Measurements from ENCODE around the gene CDC42EP2. TPM values are rescaled to one million over a fixed set of nuclear protein-coding genes. Genes with fewer than 3 reads are reported as not detected.

Gene CDC42EP2
- total and polyA plus RNA-seq, 2 of the 13 experiments (the other 11 are each of a cell fraction or from before 2014, with no cell fraction given), result 2.3 to 7.1 TPM

DNA sequence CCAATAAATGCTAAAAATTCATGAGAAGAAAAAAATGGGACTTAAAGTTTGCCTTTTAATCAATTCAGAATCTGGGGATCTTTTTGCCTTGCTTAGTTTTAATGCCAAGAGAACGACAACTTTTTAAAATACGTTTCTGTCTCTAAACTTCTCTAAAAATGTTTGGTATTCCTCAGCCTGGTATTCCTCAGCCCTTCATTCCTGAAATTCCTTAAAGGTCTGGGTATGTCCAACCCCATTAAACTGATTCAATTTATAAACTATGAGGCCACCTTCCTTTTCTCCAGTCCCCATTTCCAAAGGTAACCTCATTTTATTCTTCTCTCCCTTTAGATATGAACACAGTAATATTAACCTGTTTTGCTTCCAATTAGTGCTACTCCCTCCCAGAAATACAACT is 36.3 kb upstream of the CDC42EP2 start:
- ChIA-PET CTCF (ENCODE audit: low intra/inter-chr PET ratio, low total read pairs) (no interaction called here), POLR2A (interaction anchor here (2.1 to 2.2 kb wide), 2 partner anchors 36 to 55 kb away, joined by 4 to 13 read pairs; partner anchors contain the start of genes CDC42EP2 and DPF2)
- no peak overlapping the region for H3K4me3 ChIP-seq (replicated peaks in 1 of 3; ENCODE audit: insufficient read depth in 1 of 3, low read depth in 2 of 3, low read length in 3 of 3)
- ATAC-seq, result no peak
- WGBS (ENCODE audit: low lambda C conversion rate), result 98% methylated on average over 2 of the region's 2 CpGs
- BruUV-seq (replicated peaks), result no TSS peak
- no peaks in the 10 kb centered on the region for H3K27me3 ChIP-seq (ENCODE audit: control insufficient read depth in 1 of 2, insufficient read depth in 2 of 2, low read length in 2 of 2)
- peaks cover 8 to 43% of the 10 kb centered on the region in 2 experiments; a peak in 4 of 5 replicates for H3K36me3 ChIP-seq (replicated peaks in 1 of 2; ENCODE audit: control insufficient read depth in 1 of 2, insufficient read depth in 2 of 2, low read length in 2 of 2)
- intact Hi-C loops (cut with micrococcal nuclease; ENCODE audit: unreplicated experiment), result no loop called here
- no peak for DNase-seq (ENCODE audit: low spot score)
- H4K20me1 ChIP-seq (ENCODE audit: insufficient read depth, low read length), result no peaks in the 10 kb centered on the region
- no peaks in the 10 kb centered on the region for H3K9me3 ChIP-seq (ENCODE audit: low read length)
- no peak overlapping the region for H3K4me2 ChIP-seq (ENCODE audit: low read depth, low read length)
- peaks cover 30% of the 10 kb centered on the region for H3K4me1 ChIP-seq (ENCODE audit: insufficient read depth, low read length)
- no peak overlapping the region for H3K27ac ChIP-seq (ENCODE audit: extremely low read length, insufficient read depth, low read length)
- H3K79me2 ChIP-seq (ENCODE audit: insufficient read depth, low read length), result no peaks in the 10 kb centered on the region
- FAIRE-seq, result no peak
- no peak overlapping the region for H2AFZ ChIP-seq (ENCODE audit: low read length)
- no peak overlapping the region for H3K9ac ChIP-seq (ENCODE audit: insufficient read depth, low read depth, low read length)
- in situ Hi-C loops (cut with HindIII; ENCODE audit: extremely low pct_ligation_motif_present, low pct_unique_long_range_greater_than_20kb), result loop anchor here (5.0 kb wide), 1 partner anchor 39 kb away; no protein-coding TSS in a partner anchor
- no peak for TF ChIP-seq FOSL1 (CRISPR knock-in tag; IDR thresholded peaks at IDR 0.05; ENCODE audit: borderline replicate concordance)
- no peak for TF ChIP-seq KAT7 (CRISPR knock-in tag; IDR thresholded peaks at IDR 0.05; ENCODE audit: borderline replicate concordance)
- TF ChIP-seq, protein P1, sequence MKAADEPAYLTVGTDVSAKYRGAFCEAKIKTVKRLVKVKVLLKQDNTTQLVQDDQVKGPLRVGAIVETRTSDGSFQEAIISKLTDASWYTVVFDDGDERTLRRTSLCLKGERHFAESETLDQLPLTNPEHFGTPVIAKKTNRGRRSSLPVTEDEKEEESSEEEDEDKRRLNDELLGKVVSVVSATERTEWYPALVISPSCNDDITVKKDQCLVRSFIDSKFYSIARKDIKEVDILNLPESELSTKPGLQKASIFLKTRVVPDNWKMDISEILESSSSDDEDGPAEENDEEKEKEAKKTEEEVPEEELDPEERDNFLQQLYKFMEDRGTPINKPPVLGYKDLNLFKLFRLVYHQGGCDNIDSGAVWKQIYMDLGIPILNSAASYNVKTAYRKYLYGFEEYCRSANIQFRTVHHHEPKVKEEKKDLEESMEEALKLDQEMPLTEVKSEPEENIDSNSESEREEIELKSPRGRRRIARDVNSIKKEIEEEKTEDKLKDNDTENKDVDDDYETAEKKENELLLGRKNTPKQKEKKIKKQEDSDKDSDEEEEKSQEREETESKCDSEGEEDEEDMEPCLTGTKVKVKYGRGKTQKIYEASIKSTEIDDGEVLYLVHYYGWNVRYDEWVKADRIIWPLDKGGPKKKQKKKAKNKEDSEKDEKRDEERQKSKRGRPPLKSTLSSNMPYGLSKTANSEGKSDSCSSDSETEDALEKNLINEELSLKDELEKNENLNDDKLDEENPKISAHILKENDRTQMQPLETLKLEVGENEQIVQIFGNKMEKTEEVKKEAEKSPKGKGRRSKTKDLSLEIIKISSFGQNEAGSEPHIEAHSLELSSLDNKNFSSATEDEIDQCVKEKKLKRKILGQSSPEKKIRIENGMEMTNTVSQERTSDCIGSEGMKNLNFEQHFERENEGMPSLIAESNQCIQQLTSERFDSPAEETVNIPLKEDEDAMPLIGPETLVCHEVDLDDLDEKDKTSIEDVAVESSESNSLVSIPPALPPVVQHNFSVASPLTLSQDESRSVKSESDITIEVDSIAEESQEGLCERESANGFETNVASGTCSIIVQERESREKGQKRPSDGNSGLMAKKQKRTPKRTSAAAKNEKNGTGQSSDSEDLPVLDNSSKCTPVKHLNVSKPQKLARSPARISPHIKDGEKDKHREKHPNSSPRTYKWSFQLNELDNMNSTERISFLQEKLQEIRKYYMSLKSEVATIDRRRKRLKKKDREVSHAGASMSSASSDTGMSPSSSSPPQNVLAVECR (CRISPR knock-in tag; IDR thresholded peaks at IDR 0.05; ENCODE audit: borderline replicate concordance), result no peak
- TF ChIP-seq ZNF326 (CRISPR knock-in tag; IDR thresholded peaks at IDR 0.05; ENCODE audit: borderline replicate concordance), result no peak
- TF ChIP-seq, protein P2, sequence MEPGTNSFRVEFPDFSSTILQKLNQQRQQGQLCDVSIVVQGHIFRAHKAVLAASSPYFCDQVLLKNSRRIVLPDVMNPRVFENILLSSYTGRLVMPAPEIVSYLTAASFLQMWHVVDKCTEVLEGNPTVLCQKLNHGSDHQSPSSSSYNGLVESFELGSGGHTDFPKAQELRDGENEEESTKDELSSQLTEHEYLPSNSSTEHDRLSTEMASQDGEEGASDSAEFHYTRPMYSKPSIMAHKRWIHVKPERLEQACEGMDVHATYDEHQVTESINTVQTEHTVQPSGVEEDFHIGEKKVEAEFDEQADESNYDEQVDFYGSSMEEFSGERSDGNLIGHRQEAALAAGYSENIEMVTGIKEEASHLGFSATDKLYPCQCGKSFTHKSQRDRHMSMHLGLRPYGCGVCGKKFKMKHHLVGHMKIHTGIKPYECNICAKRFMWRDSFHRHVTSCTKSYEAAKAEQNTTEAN (CRISPR knock-in tag; conservative IDR thresholded peaks at IDR 0.05), result no peak
- TF ChIP-seq ZNF713 (CRISPR knock-in tag; IDR thresholded peaks at IDR 0.05), result no peak
- TF ChIP-seq, protein P3, sequence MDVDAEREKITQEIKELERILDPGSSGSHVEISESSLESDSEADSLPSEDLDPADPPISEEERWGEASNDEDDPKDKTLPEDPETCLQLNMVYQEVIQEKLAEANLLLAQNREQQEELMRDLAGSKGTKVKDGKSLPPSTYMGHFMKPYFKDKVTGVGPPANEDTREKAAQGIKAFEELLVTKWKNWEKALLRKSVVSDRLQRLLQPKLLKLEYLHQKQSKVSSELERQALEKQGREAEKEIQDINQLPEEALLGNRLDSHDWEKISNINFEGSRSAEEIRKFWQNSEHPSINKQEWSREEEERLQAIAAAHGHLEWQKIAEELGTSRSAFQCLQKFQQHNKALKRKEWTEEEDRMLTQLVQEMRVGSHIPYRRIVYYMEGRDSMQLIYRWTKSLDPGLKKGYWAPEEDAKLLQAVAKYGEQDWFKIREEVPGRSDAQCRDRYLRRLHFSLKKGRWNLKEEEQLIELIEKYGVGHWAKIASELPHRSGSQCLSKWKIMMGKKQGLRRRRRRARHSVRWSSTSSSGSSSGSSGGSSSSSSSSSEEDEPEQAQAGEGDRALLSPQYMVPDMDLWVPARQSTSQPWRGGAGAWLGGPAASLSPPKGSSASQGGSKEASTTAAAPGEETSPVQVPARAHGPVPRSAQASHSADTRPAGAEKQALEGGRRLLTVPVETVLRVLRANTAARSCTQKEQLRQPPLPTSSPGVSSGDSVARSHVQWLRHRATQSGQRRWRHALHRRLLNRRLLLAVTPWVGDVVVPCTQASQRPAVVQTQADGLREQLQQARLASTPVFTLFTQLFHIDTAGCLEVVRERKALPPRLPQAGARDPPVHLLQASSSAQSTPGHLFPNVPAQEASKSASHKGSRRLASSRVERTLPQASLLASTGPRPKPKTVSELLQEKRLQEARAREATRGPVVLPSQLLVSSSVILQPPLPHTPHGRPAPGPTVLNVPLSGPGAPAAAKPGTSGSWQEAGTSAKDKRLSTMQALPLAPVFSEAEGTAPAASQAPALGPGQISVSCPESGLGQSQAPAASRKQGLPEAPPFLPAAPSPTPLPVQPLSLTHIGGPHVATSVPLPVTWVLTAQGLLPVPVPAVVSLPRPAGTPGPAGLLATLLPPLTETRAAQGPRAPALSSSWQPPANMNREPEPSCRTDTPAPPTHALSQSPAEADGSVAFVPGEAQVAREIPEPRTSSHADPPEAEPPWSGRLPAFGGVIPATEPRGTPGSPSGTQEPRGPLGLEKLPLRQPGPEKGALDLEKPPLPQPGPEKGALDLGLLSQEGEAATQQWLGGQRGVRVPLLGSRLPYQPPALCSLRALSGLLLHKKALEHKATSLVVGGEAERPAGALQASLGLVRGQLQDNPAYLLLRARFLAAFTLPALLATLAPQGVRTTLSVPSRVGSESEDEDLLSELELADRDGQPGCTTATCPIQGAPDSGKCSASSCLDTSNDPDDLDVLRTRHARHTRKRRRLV (CRISPR knock-in tag; IDR thresholded peaks at IDR 0.05), result no peak
- no peak for TF ChIP-seq ZNF768 (CRISPR knock-in tag; IDR thresholded peaks at IDR 0.05)
- TF ChIP-seq, protein P4, sequence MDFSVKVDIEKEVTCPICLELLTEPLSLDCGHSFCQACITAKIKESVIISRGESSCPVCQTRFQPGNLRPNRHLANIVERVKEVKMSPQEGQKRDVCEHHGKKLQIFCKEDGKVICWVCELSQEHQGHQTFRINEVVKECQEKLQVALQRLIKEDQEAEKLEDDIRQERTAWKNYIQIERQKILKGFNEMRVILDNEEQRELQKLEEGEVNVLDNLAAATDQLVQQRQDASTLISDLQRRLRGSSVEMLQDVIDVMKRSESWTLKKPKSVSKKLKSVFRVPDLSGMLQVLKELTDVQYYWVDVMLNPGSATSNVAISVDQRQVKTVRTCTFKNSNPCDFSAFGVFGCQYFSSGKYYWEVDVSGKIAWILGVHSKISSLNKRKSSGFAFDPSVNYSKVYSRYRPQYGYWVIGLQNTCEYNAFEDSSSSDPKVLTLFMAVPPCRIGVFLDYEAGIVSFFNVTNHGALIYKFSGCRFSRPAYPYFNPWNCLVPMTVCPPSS (IDR thresholded peaks at IDR 0.05), result no peak
